ENCODE data around the gene SRSF5.

GRCh38 chr14:69780952-69781351, 14.0 kb downstream of the SRSF5 start:
- TF ChIP-seq CTCF (IDR thresholded peaks at IDR 0.05; ENCODE audit: low read depth, low read length) (no peak), POLR2A (IDR thresholded peaks at IDR 0.05; ENCODE audit: extremely low read depth, insufficient read length) (no peak)
- TF ChIP-seq, protein P1, sequence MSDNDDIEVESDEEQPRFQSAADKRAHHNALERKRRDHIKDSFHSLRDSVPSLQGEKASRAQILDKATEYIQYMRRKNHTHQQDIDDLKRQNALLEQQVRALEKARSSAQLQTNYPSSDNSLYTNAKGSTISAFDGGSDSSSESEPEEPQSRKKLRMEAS (IDR thresholded peaks at IDR 0.05; ENCODE audit: low read depth, low read length) = no peak
